ENCODE data around the gene SLC25A33.
A peak's percentile ranks its signal among the peaks of the same experiment; 100 is the strongest.

The SLC25A33 gene

GRCh38 chr1:9594471-9595155 is 55.3 kb downstream of the SLC25A33 start:
- no peaks in the 10 kb centered on the region for H3K27me3 Mint-ChIP-seq
- peaks cover 17% of the 10 kb centered on the region for H3K36me3 Mint-ChIP-seq (ENCODE audit: insufficient read depth)
- no peaks in the 10 kb centered on the region for H3K9me3 Mint-ChIP-seq
- H3K4me1 Mint-ChIP-seq (ENCODE audit: low read depth in 2 of 2), result peaks cover 13 to 15% of the 10 kb centered on the region in 2 donors
- H3K27ac Mint-ChIP-seq, result no peak overlapping the region
- DNase-seq, result no peak
- no peak for ATAC-seq (replicated peaks)
- H3K4me3 Mint-ChIP-seq, result no peak overlapping the region

GRCh38 chr1:9595156-9595967 is 56.1 kb downstream of the SLC25A33 start:
- peak overlapping the region in 1 of 2 donors; percentile 57 for H3K27ac Mint-ChIP-seq

GRCh38 chr1:9595968-9596340 is 56.7 kb downstream of the SLC25A33 start:
- ATAC-seq (replicated peaks) (no peak), DNase-seq (no peak)
- peaks cover 4 to 5% of the 10 kb centered on the region in 2 donors for H3K4me1 Mint-ChIP-seq (ENCODE audit: low read depth in 2 of 2)

More at GRCh38 chr1:9595156-9595967, 56.1 kb downstream of the SLC25A33 start:
- DNase-seq, result no peak
- no peak overlapping the region for H3K4me3 Mint-ChIP-seq
- H3K4me1 Mint-ChIP-seq (ENCODE audit: low read depth in 2 of 2), result peaks cover 9% of the 10 kb centered on the region in 2 donors
- ATAC-seq (replicated peaks), result no peak
- H3K9me3 Mint-ChIP-seq, result no peaks in the 10 kb centered on the region
- H3K27me3 Mint-ChIP-seq, result no peaks in the 10 kb centered on the region
- H3K36me3 Mint-ChIP-seq (ENCODE audit: insufficient read depth), result peaks cover 14% of the 10 kb centered on the region

GRCh38 chr1:9596415-9597123 is 57.3 kb downstream of the SLC25A33 start:
- Mint-ChIP-seq H3K4me1 (ENCODE audit: low read depth in 2 of 2) (peaks cover 4 to 5% of the 10 kb centered on the region in 2 donors), H3K4me3 (no peak overlapping the region), H3K9me3 (no peaks in the 10 kb centered on the region), H3K27ac (peak overlapping the region in 1 of 2 donors; percentile 57), H3K27me3 (no peaks in the 10 kb centered on the region), H3K36me3 (ENCODE audit: insufficient read depth) (peaks cover 14% of the 10 kb centered on the region)
- no peak for DNase-seq
- ATAC-seq (replicated peaks), result no peak

More at GRCh38 chr1:9595968-9596340, 56.7 kb downstream of the SLC25A33 start:
- Mint-ChIP-seq H3K4me3 (no peak overlapping the region), H3K27me3 (no peaks in the 10 kb centered on the region), H3K36me3 (ENCODE audit: insufficient read depth) (peaks cover 17% of the 10 kb centered on the region), H3K27ac (peak overlapping the region in 1 of 2 donors; percentile 57), H3K9me3 (no peaks in the 10 kb centered on the region)

GRCh38 chr1:9597361-9598315 is 58.4 kb downstream of the SLC25A33 start:
- Mint-ChIP-seq H3K27me3 (no peaks in the 10 kb centered on the region), H3K27ac (peak overlapping the region in 1 of 2 donors; percentile 17), H3K9me3 (no peaks in the 10 kb centered on the region), H3K36me3 (ENCODE audit: insufficient read depth) (peaks cover 14% of the 10 kb centered on the region), H3K4me1 (ENCODE audit: low read depth in 2 of 2) (peaks cover 2 to 5% of the 10 kb centered on the region in 2 donors), H3K4me3 (no peak overlapping the region)
- ATAC-seq (replicated peaks), result no peak
- no peak for DNase-seq

- no peaks in the 10 kb centered on the region for H3K9me3 Mint-ChIP-seq
- no peak overlapping the region for H3K27ac Mint-ChIP-seq
- DNase-seq (no peak), ATAC-seq (replicated peaks) (no peak)
- H3K4me1 Mint-ChIP-seq (ENCODE audit: low read depth in 2 of 2), result peaks cover 2 to 4% of the 10 kb centered on the region in 2 donors
- peaks cover 14% of the 10 kb centered on the region for H3K36me3 Mint-ChIP-seq (ENCODE audit: insufficient read depth)
- H3K4me3 Mint-ChIP-seq, result no peak overlapping the region
- no peaks in the 10 kb centered on the region for H3K27me3 Mint-ChIP-seq
Measured at GRCh38 chr1:9598316-9598700, 59.0 kb downstream of the SLC25A33 start.

GRCh38 chr1:9599741-9600140 is 60.5 kb downstream of the SLC25A33 start:
- no peaks in the 10 kb centered on the region for H3K4me1 Mint-ChIP-seq (ENCODE audit: low read depth in 2 of 2)
- peaks cover 14% of the 10 kb centered on the region for H3K36me3 Mint-ChIP-seq (ENCODE audit: insufficient read depth)
- no peak for ATAC-seq (replicated peaks)
- H3K4me3 Mint-ChIP-seq, result no peak overlapping the region
- H3K9me3 Mint-ChIP-seq, result no peaks in the 10 kb centered on the region
- no peak overlapping the region for H3K27ac Mint-ChIP-seq
- H3K27me3 Mint-ChIP-seq, result no peaks in the 10 kb centered on the region
- no peak for DNase-seq

GRCh38 chr1:9600861-9601834 is 61.9 kb downstream of the SLC25A33 start:
- no peaks in the 10 kb centered on the region for H3K9me3 Mint-ChIP-seq
- H3K27ac Mint-ChIP-seq, result no peak overlapping the region
- peaks cover 14% of the 10 kb centered on the region for H3K36me3 Mint-ChIP-seq (ENCODE audit: insufficient read depth)
- H3K4me1 Mint-ChIP-seq (ENCODE audit: low read depth in 2 of 2), result no peaks in the 10 kb centered on the region
- DNase-seq (no peak), ATAC-seq (replicated peaks) (no peak)
- no peaks in the 10 kb centered on the region for H3K27me3 Mint-ChIP-seq
- no peak overlapping the region for H3K4me3 Mint-ChIP-seq

- ATAC-seq (replicated peaks) (no peak), DNase-seq (no peak)
- Mint-ChIP-seq H3K27ac (no peak overlapping the region), H3K27me3 (no peaks in the 10 kb centered on the region), H3K4me1 (ENCODE audit: low read depth in 2 of 2) (no peaks in the 10 kb centered on the region), H3K36me3 (ENCODE audit: insufficient read depth) (peaks cover 15% of the 10 kb centered on the region), H3K9me3 (no peaks in the 10 kb centered on the region), H3K4me3 (no peak overlapping the region)
Measured at GRCh38 chr1:9601942-9602793, 62.9 kb downstream of the SLC25A33 start.

GRCh38 chr1:9602794-9603167 is 63.5 kb downstream of the SLC25A33 start:
- Mint-ChIP-seq H3K27ac (no peak overlapping the region), H3K9me3 (no peaks in the 10 kb centered on the region), H3K4me1 (ENCODE audit: low read depth in 2 of 2) (no peaks in the 10 kb centered on the region), H3K4me3 (no peak overlapping the region), H3K27me3 (no peaks in the 10 kb centered on the region), H3K36me3 (ENCODE audit: insufficient read depth) (peaks cover 10% of the 10 kb centered on the region)
- DNase-seq (no peak), ATAC-seq (replicated peaks) (no peak)

GRCh38 chr1:9603307-9603706 is 64.0 kb downstream of the SLC25A33 start:
- H3K4me3 Mint-ChIP-seq, result no peak overlapping the region
- no peaks in the 10 kb centered on the region for H3K27me3 Mint-ChIP-seq
- DNase-seq, result no peak
- peaks cover 7% of the 10 kb centered on the region for H3K36me3 Mint-ChIP-seq (ENCODE audit: insufficient read depth)
- no peaks in the 10 kb centered on the region for H3K4me1 Mint-ChIP-seq (ENCODE audit: low read depth in 2 of 2)
- no peaks in the 10 kb centered on the region for H3K9me3 Mint-ChIP-seq
- H3K27ac Mint-ChIP-seq, result no peak overlapping the region
- ATAC-seq (replicated peaks), result no peak

All from effector memory CD8-positive, alpha-beta T cell (primary cell).